Keratinocyte (primary cell): ENCODE results near the gene ARHGAP15.

Experiments
- EZH2 ChIP-seq: IDR thresholded peaks from one replicate; pipeline ENCODE4 v1.6.1; 2012; ENCODE audit warnings: inconsistent platforms, mild to moderate bottlenecking, low read length, moderate library complexity
- TF ChIP-seq, protein P1 (sequence below), 3 experiments: IDR thresholded peaks in 1 of 3; conservative IDR thresholded peaks in 1 of 3; optimal IDR thresholded peaks in 1 of 3; 2 replicates in 2 of 3; 3 replicates in 1 of 3; pipeline versions ENCODE3 to v1.5.1; 2011; ENCODE audit warnings: low read length in 3 of 3, mild to moderate bottlenecking in 3 of 3, moderate library complexity in 2 of 3, control low read depth in 1 of 3, inconsistent platforms in 1 of 3; ENCODE audit not compliant: insufficient read depth in 2 of 3; ENCODE audit errors: extremely low read depth in 1 of 3

DNA sequence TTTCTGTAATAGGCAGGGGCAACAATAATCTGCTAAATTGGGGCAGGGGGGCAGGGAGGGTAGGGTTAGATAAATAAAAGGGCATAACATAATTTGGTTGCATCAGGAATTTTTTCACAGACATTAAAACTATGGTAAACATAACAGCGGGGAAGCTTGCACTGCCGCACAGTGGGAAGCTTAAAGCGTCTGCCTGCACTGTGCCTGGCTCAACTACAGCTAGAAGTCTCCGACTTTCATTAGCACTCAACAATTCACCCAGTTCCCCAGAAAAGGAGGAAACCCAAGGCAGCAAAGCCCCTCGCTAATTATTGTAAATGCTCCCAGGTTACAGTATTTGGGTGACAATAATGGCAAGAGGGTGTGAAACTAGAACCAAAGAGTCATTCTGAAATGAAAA lies 562.9 kb downstream of the ARHGAP15 start:
- no peak for TF ChIP-seq EZH2
- TF ChIP-seq, protein P1, sequence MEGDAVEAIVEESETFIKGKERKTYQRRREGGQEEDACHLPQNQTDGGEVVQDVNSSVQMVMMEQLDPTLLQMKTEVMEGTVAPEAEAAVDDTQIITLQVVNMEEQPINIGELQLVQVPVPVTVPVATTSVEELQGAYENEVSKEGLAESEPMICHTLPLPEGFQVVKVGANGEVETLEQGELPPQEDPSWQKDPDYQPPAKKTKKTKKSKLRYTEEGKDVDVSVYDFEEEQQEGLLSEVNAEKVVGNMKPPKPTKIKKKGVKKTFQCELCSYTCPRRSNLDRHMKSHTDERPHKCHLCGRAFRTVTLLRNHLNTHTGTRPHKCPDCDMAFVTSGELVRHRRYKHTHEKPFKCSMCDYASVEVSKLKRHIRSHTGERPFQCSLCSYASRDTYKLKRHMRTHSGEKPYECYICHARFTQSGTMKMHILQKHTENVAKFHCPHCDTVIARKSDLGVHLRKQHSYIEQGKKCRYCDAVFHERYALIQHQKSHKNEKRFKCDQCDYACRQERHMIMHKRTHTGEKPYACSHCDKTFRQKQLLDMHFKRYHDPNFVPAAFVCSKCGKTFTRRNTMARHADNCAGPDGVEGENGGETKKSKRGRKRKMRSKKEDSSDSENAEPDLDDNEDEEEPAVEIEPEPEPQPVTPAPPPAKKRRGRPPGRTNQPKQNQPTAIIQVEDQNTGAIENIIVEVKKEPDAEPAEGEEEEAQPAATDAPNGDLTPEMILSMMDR (optimal IDR thresholded peaks at IDR 0.05 in 1 of 3, IDR thresholded peaks at IDR 0.05 in 1 of 3, conservative IDR thresholded peaks at IDR 0.05 in 1 of 3; ENCODE audit: extremely low read depth in 1 of 3, insufficient read depth in 2 of 3, low read length in 3 of 3) = no peak
